GM18858 (cell line): Measurements from ENCODE around the gene CCDC178.
A peak's percentile ranks its signal among the peaks of the same experiment; 100 is the strongest.
"Not testable (repeated sequence)": the region's sequence is repeated elsewhere in the genome, so short reads cannot be mapped to it uniquely, and the experiment has no call there.

Experiments
- ATAC-seq: cut with Tn5 transposase; IDR thresholded peaks from one replicate; pipeline ENCODE4 v1.9.1; 2021; ENCODE audit not compliant: unreplicated experiment

The CCDC178 gene

GRCh38 chr18:33440060-33441043 lies at the start of gene CCDC178:
TSS of gene CCDC178 (minus strand) at chr18:33440721. CDS start at chr18:33412088, 28,633 bp downstream.
- no peak for ATAC-seq

- no peak for ATAC-seq
These were observed 43.4 kb upstream of the CCDC178 start for GRCh38 chr18:33483908-33484307.

- no peak for ATAC-seq
These were observed 32.0 kb upstream of the CCDC178 start for GRCh38 chr18:33472509-33472908.

- ATAC-seq = no peak
These were observed 29.7 kb upstream of the CCDC178 start for GRCh38 chr18:33470216-33470615.

- no peak for ATAC-seq
These were observed 29.2 kb upstream of the CCDC178 start for GRCh38 chr18:33469699-33470098.

- ATAC-seq = no peak
These were observed 27.0 kb upstream of the CCDC178 start for GRCh38 chr18:33467531-33467930.

GRCh38 chr18:33466822-33467221 lies 26.3 kb upstream of the CCDC178 start:
- ATAC-seq = no peak

GRCh38 chr18:33460681-33461080 lies 20.2 kb upstream of the CCDC178 start:
- no peak for ATAC-seq

- ATAC-seq = no peak
These were observed 19.1 kb upstream of the CCDC178 start for GRCh38 chr18:33459612-33460011.

GRCh38 chr18:33446604-33447003 lies 6.1 kb upstream of the CCDC178 start:
- no peak for ATAC-seq

- no peak for ATAC-seq
These were observed 4.2 kb upstream of the CCDC178 start for GRCh38 chr18:33444709-33445108.

- ATAC-seq = no peak
These were observed 7.7 kb downstream of the CCDC178 start for GRCh38 chr18:33432857-33433256.

GRCh38 chr18:33427549-33427948 lies 13.0 kb downstream of the CCDC178 start:
- ATAC-seq = no peak

GRCh38 chr18:33424266-33424946 lies 16.1 kb downstream of the CCDC178 start:
- no peak for ATAC-seq

GRCh38 chr18:33421225-33421624 lies 19.3 kb downstream of the CCDC178 start:
- ATAC-seq = no peak

- ATAC-seq = peak; percentile 59
These were observed 36.2 kb downstream of the CCDC178 start for GRCh38 chr18:33404244-33404873.

GRCh38 chr18:33398939-33399338 lies 41.6 kb downstream of the CCDC178 start:
- ATAC-seq = not testable (repeated sequence)

GRCh38 chr18:33375829-33376228 lies 64.7 kb downstream of the CCDC178 start:
- ATAC-seq = no peak

- no peak for ATAC-seq
These were observed 68.1 kb downstream of the CCDC178 start for GRCh38 chr18:33372442-33372841.

GRCh38 chr18:33369711-33370449 lies 70.6 kb downstream of the CCDC178 start:
- ATAC-seq = no peak

- no peak for ATAC-seq
These were observed 83.8 kb downstream of the CCDC178 start for GRCh38 chr18:33356735-33357134.
